Upper lobe of right lung (tissue), 1 donor: ENCODE data around the gene C4A. TPM values are rescaled to one million over a fixed set of nuclear protein-coding genes. Genes with fewer than 3 reads are reported as not detected.
A peak's percentile ranks its signal among the peaks of the same experiment; 100 is the strongest.
"Not testable (repeated sequence)": the region's sequence is repeated elsewhere in the genome, so short reads cannot be mapped to it uniquely, and the experiment has no call there.

Source experiments
- ATAC-seq: fragments of 200-7000 bp; cut with Tn5 transposase; one replicate; pipeline ENCODE4 v1.9.1; 2020; ENCODE audit warnings: mild to moderate bottlenecking, moderate library complexity
- DNase-seq: peaks from one replicate; pipeline ENCODE4 v3.0.0-alpha.2; 2020
- H3K27ac ChIP-seq: fragments of 200-600 bp; one replicate; pipeline ENCODE4 v1.8.0; 2022
- H3K27me3 ChIP-seq: fragments of 200-600 bp; one replicate; pipeline ENCODE4 v1.8.0; 2022; ENCODE audit warnings: mild to moderate bottlenecking
- H3K36me3 ChIP-seq: fragments of 200-600 bp; one replicate; pipeline ENCODE4 v1.8.0; 2022
- H3K4me1 ChIP-seq: fragments of 200-600 bp; one replicate; pipeline ENCODE4 v1.8.0; 2022
- H3K4me3 ChIP-seq: fragments of 200-600 bp; one replicate; pipeline ENCODE4 v1.8.0; 2022; ENCODE audit warnings: mild to moderate bottlenecking
- H3K9me3 ChIP-seq: fragments of 200-600 bp; one replicate; pipeline ENCODE4 v1.8.0; 2022
- CTCF ChIP-seq: fragments of 200-600 bp; IDR thresholded peaks from one replicate; pipeline ENCODE4 v1.8.0; 2022; ENCODE audit warnings: antibody characterized with exemption
- intact Hi-C: fragments of 100-400 bp; cut with DNase I; formaldehyde crosslinking; loops from one replicate; pipeline ENCODE4 v1.11.0; 2022
- total RNA-seq: library from RNA; stranded (reverse); fragmentation: NEBNext Ultra II Directional; extraction: Animal tissue kit (Norgen Biotek cat#: 25700); gene quantifications from one replicate; pipeline ENCODE4 v1.2.1, GENCODE V29; 2021
- donor health status: DM: no; HTN: yes; CAD: no; lungs with severe emphysema.

Gene C4A
- total RNA-seq, 1 donor from 2014 or later: 200 TPM

GRCh38 chr6:32038878-32039277, 57.0 kb downstream of the C4A start:
- H3K4me3 ChIP-seq, ATAC-seq, DNase-seq, H3K9me3 ChIP-seq, H3K36me3 ChIP-seq, H3K27ac ChIP-seq, intact Hi-C loops, H3K4me1 ChIP-seq, H3K27me3 ChIP-seq: not testable (repeated sequence)

GRCh38 chr6:32039321-32040274, 57.7 kb downstream of the C4A start:
- H3K27ac ChIP-seq, H3K4me3 ChIP-seq, ATAC-seq, intact Hi-C loops, H3K9me3 ChIP-seq, H3K27me3 ChIP-seq, H3K4me1 ChIP-seq, H3K36me3 ChIP-seq, DNase-seq: not testable (repeated sequence)

- H3K4me3 ChIP-seq, ATAC-seq, H3K27ac ChIP-seq, intact Hi-C loops, H3K4me1 ChIP-seq, H3K36me3 ChIP-seq, H3K9me3 ChIP-seq, DNase-seq, H3K27me3 ChIP-seq: not testable (repeated sequence)
Observed at GRCh38 chr6:32040299-32041049, 58.6 kb downstream of the C4A start.

GRCh38 chr6:32041050-32041321, 59.1 kb downstream of the C4A start:
- DNase-seq, H3K4me3 ChIP-seq, intact Hi-C loops: not testable (repeated sequence)

GRCh38 chr6:32041385-32041784, 59.5 kb downstream of the C4A start:
- H3K27me3 ChIP-seq, intact Hi-C loops, H3K27ac ChIP-seq, DNase-seq, H3K4me1 ChIP-seq, H3K4me3 ChIP-seq, ATAC-seq, H3K9me3 ChIP-seq, H3K36me3 ChIP-seq: not testable (repeated sequence)

More at GRCh38 chr6:32041050-32041321, 59.1 kb downstream of the C4A start:
- H3K9me3 ChIP-seq, ATAC-seq, H3K27ac ChIP-seq, H3K27me3 ChIP-seq, H3K36me3 ChIP-seq, H3K4me1 ChIP-seq: not testable (repeated sequence)

GRCh38 chr6:32042276-32042675, 60.4 kb downstream of the C4A start:
- intact Hi-C loops, ATAC-seq, DNase-seq, H3K27me3 ChIP-seq, H3K27ac ChIP-seq, H3K4me3 ChIP-seq, H3K36me3 ChIP-seq, H3K9me3 ChIP-seq, H3K4me1 ChIP-seq: not testable (repeated sequence)

GRCh38 chr6:32043589-32044380, 61.9 kb downstream of the C4A start:
- H3K9me3 ChIP-seq, DNase-seq, H3K27me3 ChIP-seq, H3K4me1 ChIP-seq, H3K27ac ChIP-seq, H3K4me3 ChIP-seq, ATAC-seq, intact Hi-C loops: not testable (repeated sequence)
- peaks cover 18% of the 10 kb centered on the region for H3K36me3 ChIP-seq

- intact Hi-C loops, ATAC-seq, H3K9me3 ChIP-seq, DNase-seq, H3K27ac ChIP-seq, H3K4me3 ChIP-seq, H3K27me3 ChIP-seq, H3K4me1 ChIP-seq: not testable (repeated sequence)
- peaks cover 18% of the 10 kb centered on the region for H3K36me3 ChIP-seq
Observed at GRCh38 chr6:32044916-32045315, 63.1 kb downstream of the C4A start.

- DNase-seq: no peak
- no peaks in the 10 kb centered on the region for H3K4me1 ChIP-seq
- H3K36me3 ChIP-seq: peaks cover 18% of the 10 kb centered on the region
- H3K27ac ChIP-seq: peak overlapping the region; percentile 30
- no peaks in the 10 kb centered on the region for H3K9me3 ChIP-seq
- no peak for ATAC-seq
- intact Hi-C loops: no loop called here
- TF ChIP-seq CTCF: no peak
- no peaks in the 10 kb centered on the region for H3K27me3 ChIP-seq
- no peak overlapping the region for H3K4me3 ChIP-seq
Observed at GRCh38 chr6:32045811-32046449, 64.1 kb downstream of the C4A start.
